Jurkat, Clone E6-1 (cell line): ENCODE results near the gene SHROOM3.

Experiments
- DNase-seq: peaks from one replicate; pipeline ENCODE4 v3.0.0-alpha.2; 2011; ENCODE audit warnings: low read depth, low spot score
- H3K4me3 ChIP-seq: 2 replicates; pipeline ENCODE4 v1.5.1; 2011; ENCODE audit warnings: mild to moderate bottlenecking, low read length, control low read depth, moderate library complexity

The SHROOM3 gene

DNA sequence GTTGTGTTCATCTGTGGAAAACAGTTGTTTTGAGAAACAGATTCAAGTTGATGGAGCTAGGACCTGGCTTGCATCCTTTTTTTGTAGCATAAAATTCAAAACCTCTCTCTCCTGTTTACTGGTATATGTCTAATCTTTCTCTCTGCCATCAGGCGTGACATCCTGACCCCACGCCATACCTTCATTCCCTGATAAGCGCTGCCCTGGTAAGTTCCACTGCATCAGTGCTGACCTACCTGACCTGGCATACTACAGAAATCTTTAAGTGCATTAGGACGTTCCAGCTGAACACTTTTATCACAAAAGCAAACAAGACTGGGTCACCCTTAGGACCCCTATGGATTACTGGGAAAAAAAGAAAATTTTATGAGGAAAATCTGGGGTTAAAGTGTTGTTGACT, 230.7 kb downstream of the SHROOM3 start:
- no peak for DNase-seq
- no peak overlapping the region for H3K4me3 ChIP-seq

- DNase-seq = no peak
- H3K4me3 ChIP-seq = no peak overlapping the region
Measured at GRCh38 chr4:76666944-76667532, 232.0 kb downstream of the SHROOM3 start.

DNA sequence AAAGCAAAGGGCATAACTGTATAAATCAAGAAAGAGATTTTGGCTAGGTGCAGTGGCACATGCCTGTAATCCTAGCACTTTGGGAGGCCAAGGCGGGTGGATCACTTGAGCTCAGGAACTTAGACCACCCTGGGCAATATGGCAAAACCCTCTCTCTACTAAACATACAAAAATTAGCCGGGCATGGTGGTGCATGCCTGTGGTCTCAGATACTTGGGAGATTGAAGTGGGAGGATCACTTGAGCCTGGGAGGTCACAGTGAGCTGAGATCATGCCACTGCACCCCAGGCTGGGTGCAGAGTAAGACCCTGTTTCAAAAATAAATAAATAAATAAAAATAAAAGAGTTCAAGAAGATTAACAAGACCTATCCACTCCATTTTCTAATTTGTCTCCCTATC, 235.6 kb downstream of the SHROOM3 start:
- no peak overlapping the region for H3K4me3 ChIP-seq
- DNase-seq = no peak

- DNase-seq = no peak
- no peak overlapping the region for H3K4me3 ChIP-seq
Measured at GRCh38 chr4:76673362-76673761, 238.3 kb downstream of the SHROOM3 start.

- no peak for DNase-seq
- H3K4me3 ChIP-seq = no peak overlapping the region
Measured at GRCh38 chr4:76674983-76675382, 240.0 kb downstream of the SHROOM3 start.

GRCh38 chr4:76677571-76678326, 242.7 kb downstream of the SHROOM3 start:
- H3K4me3 ChIP-seq = no peak overlapping the region
- DNase-seq = no peak

GRCh38 chr4:76679691-76680090, 244.7 kb downstream of the SHROOM3 start:
- DNase-seq = no peak

GRCh38 chr4:76680952-76681351, 245.9 kb downstream of the SHROOM3 start:
- no peak for DNase-seq
- H3K4me3 ChIP-seq = no peak overlapping the region

More at GRCh38 chr4:76679691-76680090, 244.7 kb downstream of the SHROOM3 start:
- H3K4me3 ChIP-seq = no peak overlapping the region

DNA sequence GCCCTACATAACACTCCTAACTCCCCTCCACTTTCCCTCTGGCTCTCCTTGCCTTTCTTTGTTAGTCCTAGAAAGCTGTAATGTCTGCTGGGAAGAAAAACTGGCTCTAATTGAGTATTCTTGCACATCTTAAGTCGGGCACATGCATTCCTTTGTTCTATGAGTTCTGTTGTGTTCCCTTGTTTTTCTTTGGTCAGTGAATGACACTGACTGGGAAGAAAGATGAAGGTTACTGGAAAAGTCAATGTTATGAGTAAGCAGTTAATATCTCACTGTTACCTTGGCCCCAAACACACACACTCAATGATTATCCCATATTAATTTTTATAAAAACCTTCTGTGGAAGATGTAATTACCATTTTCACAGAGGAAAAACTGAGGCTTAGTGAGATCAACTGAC, 247.0 kb downstream of the SHROOM3 start:
- DNase-seq = no peak
- no peak overlapping the region for H3K4me3 ChIP-seq

DNA sequence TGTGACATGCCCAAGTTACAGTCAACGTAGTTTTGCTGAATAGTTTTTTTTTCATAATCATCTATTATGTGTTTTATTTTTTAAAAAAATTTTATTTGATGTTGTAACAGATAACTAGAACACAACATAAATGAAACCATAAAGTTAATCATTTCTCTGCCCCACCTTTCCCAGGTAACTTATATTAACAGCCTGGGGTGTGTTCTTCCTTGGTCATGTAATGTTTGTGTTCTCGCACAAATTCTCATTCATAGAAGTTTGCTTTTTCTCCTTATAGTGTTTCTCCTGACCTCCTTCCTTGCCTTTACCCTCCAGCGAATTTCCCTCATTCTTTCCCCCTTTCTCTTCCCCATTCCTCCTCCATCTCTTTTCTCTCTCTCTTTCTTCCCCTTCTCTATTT, 248.1 kb downstream of the SHROOM3 start:
- H3K4me3 ChIP-seq = no peak overlapping the region
- no peak for DNase-seq

DNA sequence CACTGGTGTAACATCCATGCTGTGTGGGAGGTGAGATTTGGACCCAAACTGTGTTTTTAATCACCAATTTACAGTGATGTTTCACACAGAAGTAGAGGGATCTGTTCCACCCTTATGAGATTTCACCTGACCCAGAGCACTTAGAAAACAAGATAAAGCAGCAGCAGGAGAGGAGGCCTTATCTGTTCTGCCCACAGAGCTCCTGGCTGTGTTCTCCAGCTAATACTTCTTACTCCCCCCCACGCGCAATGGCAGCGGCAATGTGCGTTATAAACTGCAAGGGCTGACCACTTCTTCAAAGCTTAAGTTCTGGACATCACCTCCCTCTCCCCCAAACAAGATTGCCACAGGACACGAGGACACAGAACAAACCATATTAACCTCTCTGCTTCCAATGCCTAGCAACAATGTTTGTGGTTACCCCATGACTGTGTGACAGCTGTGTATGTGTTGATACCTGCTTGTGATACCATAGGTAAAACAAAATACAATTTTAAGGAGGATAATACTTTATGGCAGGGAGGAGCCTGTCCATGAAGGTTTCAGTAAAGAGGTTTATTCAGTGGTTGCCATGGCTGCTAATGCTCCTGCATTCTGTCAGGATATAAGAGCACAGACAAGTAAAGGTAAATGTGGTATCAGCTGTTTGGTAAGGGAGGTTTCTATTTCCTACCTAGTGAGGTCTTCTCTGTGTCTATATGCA, 252.9 kb downstream of the SHROOM3 start:
- H3K4me3 ChIP-seq = no peak overlapping the region
- DNase-seq = no peak

DNA sequence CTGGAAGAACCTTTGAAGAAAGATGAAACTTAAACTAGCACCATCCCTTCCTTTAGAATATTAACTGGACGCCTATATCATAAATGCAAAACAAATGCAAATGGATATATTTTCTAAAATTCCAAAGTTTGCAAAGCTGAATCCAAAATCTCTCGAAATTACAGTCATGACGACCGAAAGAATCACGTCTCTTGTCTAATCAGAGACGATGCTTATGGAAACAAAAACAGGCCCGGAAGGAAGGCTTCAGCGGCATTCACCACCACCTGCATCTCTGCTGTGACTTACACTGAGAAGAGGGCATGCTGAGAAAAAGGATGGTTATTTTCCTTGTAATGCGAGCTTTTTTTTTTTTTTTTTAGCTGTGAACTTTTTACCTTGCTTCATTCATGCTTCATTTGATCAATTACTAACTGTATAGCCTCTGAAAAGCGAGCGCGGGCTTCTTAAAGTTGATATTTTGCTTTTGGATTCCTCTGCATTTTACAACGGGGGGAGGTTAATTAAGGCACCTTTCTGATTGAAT, 253.7 kb downstream of the SHROOM3 start:
- DNase-seq = no peak
- no peak overlapping the region for H3K4me3 ChIP-seq

DNA sequence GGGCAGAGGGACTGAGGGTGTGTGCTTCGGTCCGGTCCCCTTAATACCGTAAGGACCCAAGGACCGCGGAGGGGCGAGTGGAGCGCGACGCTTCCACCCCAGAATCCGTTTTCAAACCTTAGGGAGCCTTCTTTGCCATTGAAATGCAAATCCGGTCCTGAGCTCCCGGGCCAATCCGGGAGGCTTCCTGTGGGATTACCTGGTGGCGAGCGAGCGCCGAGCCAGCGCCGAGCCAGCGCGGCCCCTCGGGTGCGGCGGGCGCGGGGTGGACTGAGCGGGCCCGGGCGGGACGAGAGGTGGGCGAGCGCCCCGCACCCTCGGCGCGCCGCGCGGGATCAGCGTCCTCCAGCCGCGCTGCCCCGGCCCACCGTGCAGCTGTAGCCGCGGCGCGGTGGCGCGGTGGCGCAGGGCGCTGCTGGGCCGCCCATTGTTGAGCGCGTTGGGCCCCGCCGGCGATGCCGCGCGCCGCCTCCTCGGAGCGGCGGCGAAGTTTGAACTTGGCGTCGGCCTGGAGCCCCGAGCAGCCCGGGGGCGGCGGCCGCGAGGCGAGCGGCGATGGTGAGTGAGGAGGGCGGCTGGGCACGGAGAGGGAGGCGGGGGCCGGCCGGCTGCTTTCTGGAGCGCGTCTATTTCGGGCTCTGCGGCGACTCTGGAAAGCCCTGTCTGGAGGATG, 254.3 kb downstream of the SHROOM3 start:
- H3K4me3 ChIP-seq = no peak overlapping the region
- no peak for DNase-seq

GRCh38 chr4:76690011-76690905, 255.2 kb downstream of the SHROOM3 start:
- no peak for DNase-seq
- no peak overlapping the region for H3K4me3 ChIP-seq

DNA sequence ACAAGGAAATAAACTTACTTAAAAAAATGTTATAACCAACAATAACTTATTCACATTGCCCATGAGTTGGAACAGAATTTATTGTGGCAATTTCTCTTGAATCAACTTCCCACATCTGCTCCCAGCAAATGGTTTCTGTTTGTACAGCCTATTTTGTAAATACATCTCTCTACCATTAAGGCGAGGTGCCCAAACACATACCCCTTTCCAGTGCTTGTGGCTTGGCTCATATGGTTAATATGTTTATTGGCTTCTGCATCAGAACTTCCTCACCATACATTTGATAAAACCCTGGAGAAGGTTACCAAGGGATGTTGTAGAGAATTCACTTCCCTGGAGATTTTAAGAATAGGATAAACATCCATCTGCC, 255.9 kb downstream of the SHROOM3 start:
- H3K4me3 ChIP-seq = no peak overlapping the region
- no peak for DNase-seq

DNA sequence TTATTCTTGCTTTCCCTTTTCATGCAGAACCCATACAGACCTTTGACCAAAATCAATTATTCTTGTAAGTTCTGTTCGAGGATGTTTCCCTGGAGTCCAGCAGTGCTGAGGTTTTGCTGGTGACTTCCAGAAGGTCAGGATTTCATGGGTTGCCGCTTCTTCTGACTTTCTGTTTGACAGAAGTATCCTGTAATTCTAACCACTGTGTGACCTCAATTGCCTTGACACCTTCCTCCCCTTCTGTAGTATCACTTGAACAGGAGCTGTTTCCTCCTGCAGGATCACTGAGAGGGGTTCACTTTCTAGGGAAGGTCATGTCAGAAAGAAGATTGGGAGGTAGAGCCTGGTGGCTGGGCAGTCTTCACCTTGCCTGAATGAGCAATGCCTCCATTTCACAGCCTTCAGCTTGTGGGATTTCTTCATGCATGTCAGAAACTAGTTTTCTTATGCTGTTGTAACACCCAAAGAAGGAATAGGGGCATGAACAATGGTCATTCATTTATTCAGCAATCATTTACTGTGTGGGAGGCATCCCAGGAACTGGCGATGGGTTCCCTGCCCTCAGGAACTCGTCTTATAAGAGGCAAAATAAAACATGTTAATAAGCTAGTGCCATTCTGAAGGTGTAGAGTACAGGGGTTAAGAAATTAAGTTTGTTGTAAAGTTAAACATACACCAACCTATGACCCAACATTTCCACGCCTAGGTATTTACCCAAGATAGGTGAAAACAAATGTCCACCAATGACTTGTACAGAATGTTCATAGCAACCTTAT, 257.0 kb downstream of the SHROOM3 start:
- DNase-seq = no peak
- H3K4me3 ChIP-seq = no peak overlapping the region

DNA sequence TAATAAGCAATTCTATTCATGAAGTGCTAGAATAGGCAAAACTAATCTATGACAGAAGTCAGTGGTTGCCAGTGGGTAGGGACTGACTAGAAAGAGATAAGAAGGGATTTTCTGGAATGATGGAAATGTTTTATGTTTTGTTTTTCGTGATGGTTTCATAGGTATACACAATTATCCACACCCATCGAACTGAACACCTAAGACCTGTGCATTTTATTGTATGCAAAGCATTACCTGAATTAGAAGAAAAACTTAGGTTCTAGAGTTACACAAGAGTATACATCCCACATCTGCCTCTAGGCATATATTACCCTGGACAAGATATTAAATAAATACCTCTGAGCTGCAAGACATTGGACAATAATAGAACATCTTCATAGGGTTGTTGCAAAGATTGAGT, 257.7 kb downstream of the SHROOM3 start:
- H3K4me3 ChIP-seq = no peak overlapping the region
- no peak for DNase-seq

DNA sequence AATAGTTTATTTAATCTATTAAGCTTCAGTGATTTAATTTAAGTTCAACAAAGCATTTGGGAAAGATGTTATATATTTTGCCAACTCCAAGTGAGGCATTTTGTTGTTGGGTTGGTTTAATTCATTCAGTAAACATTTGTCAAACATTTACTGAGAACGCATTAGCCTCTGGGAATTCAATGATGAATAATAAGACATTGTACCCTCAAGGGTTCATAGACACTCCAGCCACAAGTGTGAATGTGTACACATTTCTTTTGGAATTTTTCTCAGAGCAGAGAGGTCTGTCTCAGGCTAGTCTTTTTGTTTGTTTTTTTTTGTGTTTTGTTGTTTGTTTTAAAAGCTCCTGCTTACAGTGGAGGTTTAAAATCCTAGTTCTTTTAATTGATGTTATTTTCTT, 259.0 kb downstream of the SHROOM3 start:
- H3K4me3 ChIP-seq = no peak overlapping the region
- no peak for DNase-seq
